Measurements from ENCODE around the gene CDK5R2. TPM values are rescaled to one million over a fixed set of nuclear protein-coding genes. Genes with fewer than 3 reads are reported as not detected.

The CDK5R2 gene
- total RNA-seq, 1 donor from 2014 or later, result 0.13 TPM

DNA sequence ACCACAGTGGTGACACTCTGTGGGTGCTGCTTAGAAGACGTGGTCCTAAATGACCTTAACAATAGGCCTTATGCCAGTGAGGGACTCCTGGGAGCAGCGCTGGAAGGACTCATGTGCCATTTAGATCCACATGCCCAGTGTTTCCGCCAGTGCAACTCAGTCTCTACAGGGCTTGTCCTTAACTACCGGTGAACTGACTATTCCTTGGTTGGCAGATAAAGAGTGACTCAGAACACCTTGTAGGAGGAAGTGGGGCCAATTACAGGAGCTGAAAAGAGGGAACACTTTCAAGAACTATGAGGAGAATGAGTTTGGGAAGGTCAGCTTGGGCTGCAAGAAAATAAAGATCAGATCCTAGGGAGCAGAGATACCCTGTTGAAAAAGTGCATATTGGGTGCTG, 1.8 kb upstream of the CDK5R2 start:
- no peak overlapping the region for H3K27ac Mint-ChIP-seq (ENCODE audit: unreplicated experiment)
- peaks cover 5% of the 10 kb centered on the region for H3K4me1 Mint-ChIP-seq (ENCODE audit: unreplicated experiment)
- H3K9me3 Mint-ChIP-seq (ENCODE audit: unreplicated experiment), result no peaks in the 10 kb centered on the region
- H3K36me3 Mint-ChIP-seq (ENCODE audit: low read depth, unreplicated experiment), result peaks cover 8% of the 10 kb centered on the region
- TF ChIP-seq, protein P1, sequence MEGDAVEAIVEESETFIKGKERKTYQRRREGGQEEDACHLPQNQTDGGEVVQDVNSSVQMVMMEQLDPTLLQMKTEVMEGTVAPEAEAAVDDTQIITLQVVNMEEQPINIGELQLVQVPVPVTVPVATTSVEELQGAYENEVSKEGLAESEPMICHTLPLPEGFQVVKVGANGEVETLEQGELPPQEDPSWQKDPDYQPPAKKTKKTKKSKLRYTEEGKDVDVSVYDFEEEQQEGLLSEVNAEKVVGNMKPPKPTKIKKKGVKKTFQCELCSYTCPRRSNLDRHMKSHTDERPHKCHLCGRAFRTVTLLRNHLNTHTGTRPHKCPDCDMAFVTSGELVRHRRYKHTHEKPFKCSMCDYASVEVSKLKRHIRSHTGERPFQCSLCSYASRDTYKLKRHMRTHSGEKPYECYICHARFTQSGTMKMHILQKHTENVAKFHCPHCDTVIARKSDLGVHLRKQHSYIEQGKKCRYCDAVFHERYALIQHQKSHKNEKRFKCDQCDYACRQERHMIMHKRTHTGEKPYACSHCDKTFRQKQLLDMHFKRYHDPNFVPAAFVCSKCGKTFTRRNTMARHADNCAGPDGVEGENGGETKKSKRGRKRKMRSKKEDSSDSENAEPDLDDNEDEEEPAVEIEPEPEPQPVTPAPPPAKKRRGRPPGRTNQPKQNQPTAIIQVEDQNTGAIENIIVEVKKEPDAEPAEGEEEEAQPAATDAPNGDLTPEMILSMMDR (IDR thresholded peaks at IDR 0.05; ENCODE audit: unreplicated experiment), result no peak
- no peak overlapping the region for H3K4me3 Mint-ChIP-seq (ENCODE audit: unreplicated experiment)
- DNase-seq (ENCODE audit: low spot score), result no peak
- H3K27me3 Mint-ChIP-seq (ENCODE audit: unreplicated experiment), result peaks cover 42% of the 10 kb centered on the region

DNA sequence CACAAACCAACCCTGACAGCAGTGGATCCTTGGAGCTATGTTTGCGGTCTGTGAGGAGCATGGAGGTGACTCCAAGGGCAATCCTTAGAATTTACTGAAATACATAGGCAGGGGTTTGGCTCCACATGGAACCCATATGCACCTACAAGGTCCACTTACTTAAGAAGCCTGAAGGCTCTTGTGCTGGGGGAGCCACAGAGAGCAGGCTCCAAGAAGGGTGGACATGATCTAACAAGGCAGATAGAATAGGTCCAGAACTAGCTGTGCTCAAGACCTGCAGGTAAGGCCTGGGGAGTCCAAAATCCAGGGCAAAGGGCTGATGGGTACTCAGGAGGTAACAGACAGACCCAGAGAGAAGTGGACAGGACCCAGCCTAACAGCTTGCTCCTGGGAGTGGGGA, 1.2 kb upstream of the CDK5R2 start:
- Mint-ChIP-seq H3K4me1 (ENCODE audit: unreplicated experiment) (peaks cover 5% of the 10 kb centered on the region), H3K36me3 (ENCODE audit: low read depth, unreplicated experiment) (peaks cover 8% of the 10 kb centered on the region), H3K4me3 (ENCODE audit: unreplicated experiment) (peak overlapping the region; percentile 74), H3K27me3 (ENCODE audit: unreplicated experiment) (peaks cover 43% of the 10 kb centered on the region), H3K9me3 (ENCODE audit: unreplicated experiment) (no peaks in the 10 kb centered on the region), H3K27ac (ENCODE audit: unreplicated experiment) (no peak overlapping the region)
- TF ChIP-seq, protein P1 (IDR thresholded peaks at IDR 0.05; ENCODE audit: unreplicated experiment), result no peak
- no peak for DNase-seq (ENCODE audit: low spot score)

DNA sequence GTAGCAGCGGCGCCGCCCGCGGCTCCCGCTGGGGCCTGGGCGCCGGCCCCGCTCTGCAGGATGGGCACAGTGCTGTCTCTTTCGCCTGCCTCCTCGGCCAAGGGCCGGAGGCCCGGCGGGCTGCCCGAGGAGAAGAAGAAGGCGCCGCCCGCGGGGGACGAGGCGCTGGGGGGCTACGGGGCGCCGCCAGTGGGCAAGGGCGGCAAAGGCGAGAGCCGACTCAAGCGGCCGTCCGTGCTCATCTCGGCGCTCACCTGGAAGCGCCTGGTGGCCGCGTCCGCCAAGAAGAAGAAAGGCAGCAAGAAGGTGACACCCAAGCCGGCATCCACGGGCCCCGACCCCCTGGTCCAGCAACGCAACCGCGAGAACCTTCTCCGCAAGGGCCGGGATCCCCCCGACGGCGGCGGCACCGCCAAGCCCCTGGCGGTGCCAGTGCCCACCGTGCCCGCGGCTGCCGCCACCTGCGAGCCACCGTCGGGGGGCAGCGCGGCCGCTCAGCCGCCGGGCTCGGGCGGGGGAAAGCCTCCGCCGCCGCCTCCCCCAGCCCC, 369 bp downstream of the CDK5R2 start:
- H3K4me3 Mint-ChIP-seq (ENCODE audit: unreplicated experiment), result no peak overlapping the region
- H3K36me3 Mint-ChIP-seq (ENCODE audit: low read depth, unreplicated experiment), result peaks cover 8% of the 10 kb centered on the region
- TF ChIP-seq, protein P1 (IDR thresholded peaks at IDR 0.05; ENCODE audit: unreplicated experiment), result no peak
- no peak for DNase-seq (ENCODE audit: low spot score)
- H3K4me1 Mint-ChIP-seq (ENCODE audit: unreplicated experiment), result peaks cover 13% of the 10 kb centered on the region
- H3K27me3 Mint-ChIP-seq (ENCODE audit: unreplicated experiment), result peaks cover 44% of the 10 kb centered on the region
- H3K9me3 Mint-ChIP-seq (ENCODE audit: unreplicated experiment), result no peaks in the 10 kb centered on the region
- no peak overlapping the region for H3K27ac Mint-ChIP-seq (ENCODE audit: unreplicated experiment)

DNA sequence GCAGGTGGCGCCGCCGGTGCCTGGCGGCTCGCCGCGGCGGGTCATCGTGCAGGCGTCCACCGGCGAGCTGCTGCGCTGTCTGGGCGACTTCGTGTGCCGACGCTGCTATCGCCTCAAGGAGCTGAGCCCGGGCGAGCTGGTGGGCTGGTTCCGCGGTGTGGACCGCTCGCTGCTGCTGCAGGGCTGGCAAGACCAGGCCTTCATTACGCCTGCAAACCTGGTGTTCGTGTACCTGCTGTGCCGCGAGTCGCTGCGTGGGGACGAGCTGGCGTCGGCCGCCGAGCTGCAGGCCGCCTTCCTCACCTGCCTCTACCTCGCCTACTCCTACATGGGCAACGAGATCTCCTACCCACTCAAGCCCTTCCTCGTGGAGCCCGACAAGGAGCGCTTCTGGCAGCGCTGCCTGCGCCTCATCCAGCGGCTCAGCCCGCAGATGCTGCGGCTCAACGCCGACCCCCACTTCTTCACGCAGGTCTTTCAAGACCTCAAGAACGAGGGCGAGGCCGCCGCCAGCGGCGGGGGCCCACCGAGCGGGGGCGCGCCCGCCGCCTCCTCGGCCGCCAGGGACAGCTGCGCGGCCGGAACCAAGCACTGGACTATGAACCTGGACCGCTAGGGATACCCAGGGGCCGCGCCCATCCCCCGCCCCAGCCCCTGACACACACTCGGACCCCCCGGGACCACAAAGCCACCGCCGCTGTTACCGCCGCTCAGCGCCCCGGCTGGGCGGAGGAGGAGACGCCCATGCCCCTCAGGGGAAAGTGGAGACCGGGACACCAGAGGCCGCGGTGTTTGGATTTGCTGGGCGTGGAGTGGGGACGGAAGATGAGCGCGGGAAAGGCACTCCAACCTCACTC, 1.1 kb downstream of the CDK5R2 start:
- H3K27ac Mint-ChIP-seq (ENCODE audit: unreplicated experiment), result no peak overlapping the region
- peaks cover 8% of the 10 kb centered on the region for H3K36me3 Mint-ChIP-seq (ENCODE audit: low read depth, unreplicated experiment)
- peak overlapping the region; percentile 83 for H3K4me3 Mint-ChIP-seq (ENCODE audit: unreplicated experiment)
- H3K4me1 Mint-ChIP-seq (ENCODE audit: unreplicated experiment), result peaks cover 13% of the 10 kb centered on the region
- H3K27me3 Mint-ChIP-seq (ENCODE audit: unreplicated experiment), result peaks cover 40% of the 10 kb centered on the region
- TF ChIP-seq, protein P1 (IDR thresholded peaks at IDR 0.05; ENCODE audit: unreplicated experiment), result no peak
- no peak for DNase-seq (ENCODE audit: low spot score)
- H3K9me3 Mint-ChIP-seq (ENCODE audit: unreplicated experiment), result no peaks in the 10 kb centered on the region

DNA sequence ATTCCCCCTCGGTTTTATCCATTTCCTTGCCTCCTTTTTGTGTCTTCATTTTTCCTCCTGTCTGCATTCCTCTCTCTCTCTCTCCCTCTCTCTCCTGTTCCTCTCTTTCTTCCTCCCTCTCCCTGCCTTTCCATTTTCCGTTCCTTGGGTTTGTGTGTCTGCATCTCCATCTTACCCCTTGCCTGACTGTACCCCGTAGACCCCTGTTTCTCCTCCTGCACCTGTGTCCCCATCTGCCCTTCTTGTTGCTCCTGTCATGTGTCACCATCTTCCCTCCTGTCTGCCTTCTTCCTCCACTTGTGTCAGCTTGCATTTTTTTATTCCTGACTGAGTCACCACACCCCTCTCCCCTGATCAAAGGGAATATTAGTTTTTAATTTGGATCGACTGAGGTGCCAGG, 1.8 kb downstream of the CDK5R2 start:
- peak overlapping the region; percentile 26 for H3K27ac Mint-ChIP-seq (ENCODE audit: unreplicated experiment)
- peak overlapping the region; percentile 83 for H3K4me3 Mint-ChIP-seq (ENCODE audit: unreplicated experiment)

More for the DNA sequence above, 1.8 kb downstream of the CDK5R2 start:
- no peaks in the 10 kb centered on the region for H3K9me3 Mint-ChIP-seq (ENCODE audit: unreplicated experiment)
- no peak for DNase-seq (ENCODE audit: low spot score)
- TF ChIP-seq, protein P1 (IDR thresholded peaks at IDR 0.05; ENCODE audit: unreplicated experiment), result no peak
- H3K36me3 Mint-ChIP-seq (ENCODE audit: low read depth, unreplicated experiment), result peaks cover 8% of the 10 kb centered on the region
- H3K4me1 Mint-ChIP-seq (ENCODE audit: unreplicated experiment), result peaks cover 13% of the 10 kb centered on the region
- peaks cover 36% of the 10 kb centered on the region for H3K27me3 Mint-ChIP-seq (ENCODE audit: unreplicated experiment)

Measured in endothelial cell (in vitro differentiated cells).